GM12874 (cell line): ENCODE measurements around the gene MORF4L1.
A peak's percentile ranks its signal among the peaks of the same experiment; 100 is the strongest.

Source experiments
- TF ChIP-seq, protein P1 (sequence below): IDR thresholded peaks from 2 replicates; pipeline ENCODE4 v1.5.1; 2011; ENCODE audit warnings: low read depth, mild to moderate bottlenecking, control low read depth, low read length, moderate library complexity; ENCODE audit not compliant: insufficient read depth

Gene MORF4L1

GRCh38 chr15:78906316-78906620, 33.6 kb downstream of the MORF4L1 start:
- TF ChIP-seq, protein P1, sequence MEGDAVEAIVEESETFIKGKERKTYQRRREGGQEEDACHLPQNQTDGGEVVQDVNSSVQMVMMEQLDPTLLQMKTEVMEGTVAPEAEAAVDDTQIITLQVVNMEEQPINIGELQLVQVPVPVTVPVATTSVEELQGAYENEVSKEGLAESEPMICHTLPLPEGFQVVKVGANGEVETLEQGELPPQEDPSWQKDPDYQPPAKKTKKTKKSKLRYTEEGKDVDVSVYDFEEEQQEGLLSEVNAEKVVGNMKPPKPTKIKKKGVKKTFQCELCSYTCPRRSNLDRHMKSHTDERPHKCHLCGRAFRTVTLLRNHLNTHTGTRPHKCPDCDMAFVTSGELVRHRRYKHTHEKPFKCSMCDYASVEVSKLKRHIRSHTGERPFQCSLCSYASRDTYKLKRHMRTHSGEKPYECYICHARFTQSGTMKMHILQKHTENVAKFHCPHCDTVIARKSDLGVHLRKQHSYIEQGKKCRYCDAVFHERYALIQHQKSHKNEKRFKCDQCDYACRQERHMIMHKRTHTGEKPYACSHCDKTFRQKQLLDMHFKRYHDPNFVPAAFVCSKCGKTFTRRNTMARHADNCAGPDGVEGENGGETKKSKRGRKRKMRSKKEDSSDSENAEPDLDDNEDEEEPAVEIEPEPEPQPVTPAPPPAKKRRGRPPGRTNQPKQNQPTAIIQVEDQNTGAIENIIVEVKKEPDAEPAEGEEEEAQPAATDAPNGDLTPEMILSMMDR = no peak

GRCh38 chr15:78907577-78907976, 34.9 kb downstream of the MORF4L1 start:
- TF ChIP-seq, protein P1 = peak; percentile 28; the same call in 1 of the 2 replicates

- TF ChIP-seq, protein P1 = no peak
These were observed 36.5 kb downstream of the MORF4L1 start for GRCh38 chr15:78909160-78909695.

DNA sequence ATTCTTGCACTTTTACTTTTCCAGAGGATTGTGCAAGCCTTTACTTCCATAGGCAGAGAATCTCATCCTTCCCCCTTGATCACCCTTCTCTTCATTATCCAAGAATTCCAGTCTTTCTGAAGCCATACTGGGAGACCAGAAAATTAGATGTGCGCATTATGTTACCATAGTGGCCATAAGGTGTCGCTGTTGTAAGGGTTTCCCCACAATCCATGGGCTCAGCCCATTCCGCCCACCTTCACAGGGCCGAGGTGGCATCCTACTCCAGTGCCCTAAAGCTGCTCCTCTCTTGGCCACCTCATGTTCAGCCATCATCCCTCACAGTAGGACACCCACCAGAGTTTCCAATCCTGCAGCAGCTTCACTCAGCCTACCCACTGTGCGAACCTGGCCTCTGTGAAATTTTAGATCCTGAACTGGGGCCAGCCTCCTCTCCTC, 37.1 kb downstream of the MORF4L1 start:
- TF ChIP-seq, protein P1 = peak; percentile 63

DNA sequence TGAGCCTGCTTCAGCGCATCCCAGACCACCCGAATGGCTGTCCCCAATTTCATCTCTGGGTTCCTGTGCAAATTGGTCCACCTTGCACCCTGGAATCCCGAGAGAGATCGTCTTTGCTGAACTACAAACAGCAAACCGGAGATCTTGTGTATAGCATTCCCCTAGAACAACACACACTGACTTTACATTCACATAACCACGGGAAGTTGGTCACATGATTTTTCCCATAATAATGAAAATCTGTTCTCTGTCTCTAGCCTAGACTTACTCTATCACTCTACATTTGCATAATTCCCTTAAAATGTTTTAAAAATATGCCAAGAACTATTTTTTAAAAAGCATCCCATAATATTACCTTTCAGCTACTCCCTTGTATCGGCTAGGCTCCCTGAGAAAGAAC, 37.6 kb downstream of the MORF4L1 start:
- TF ChIP-seq, protein P1 = no peak

- TF ChIP-seq, protein P1 = no peak
These were observed 39.6 kb downstream of the MORF4L1 start for GRCh38 chr15:78912316-78912715.

DNA sequence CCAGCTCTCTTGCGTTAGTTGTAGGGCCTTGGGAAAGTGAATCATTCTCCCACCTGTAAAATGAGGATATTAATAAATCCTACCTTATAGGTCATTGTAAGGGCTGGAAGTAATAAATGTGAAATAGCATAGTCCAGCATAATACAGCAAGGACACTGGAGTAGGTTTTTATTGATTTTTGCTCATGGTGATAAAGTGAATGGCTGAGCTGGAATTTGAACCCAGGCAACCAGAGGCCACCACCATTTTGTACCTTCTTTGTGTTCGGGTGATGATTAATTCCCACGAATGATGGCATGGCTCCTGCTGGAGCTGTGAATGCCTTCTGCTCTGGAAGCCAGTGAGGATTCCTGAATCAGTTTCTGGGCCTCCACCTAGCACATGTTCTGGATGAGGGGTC, 40.3 kb downstream of the MORF4L1 start:
- TF ChIP-seq, protein P1 = no peak
